Breast epithelium (tissue), 3 donors: ENCODE results near the gene PKHD1.

Source experiments
- POLR2A ChIP-seq: fragments of 450-650 bp; IDR thresholded peaks from one replicate; pipeline ENCODE4 v1.6.1; 2016; ENCODE audit warnings: antibody characterized with exemption, mild to moderate bottlenecking, moderate library complexity
- POLR2AphosphoS5 ChIP-seq, 3 donors: sonication (generic); formaldehyde crosslinking; IDR thresholded peaks; one replicate each; pipeline ENCODE4 v1.6.1; 2017; ENCODE audit warnings: antibody characterized with exemption in 3 of 3

GRCh38 chr6:51738614-51739013 lies 348.8 kb downstream of the PKHD1 start:
- TF ChIP-seq POLR2A, result no peak
- no peak for TF ChIP-seq POLR2AphosphoS5 (IDR thresholded peaks at IDR 0.05)
